Activated naive CD4-positive, alpha-beta T cell treated with Interleukin-2 at 50 U/mL for 16 hours (primary cell): Measurements from ENCODE around the gene ADARB2.
"Not testable (repeated sequence)": the region's sequence is repeated elsewhere in the genome, so short reads cannot be mapped to it uniquely, and the experiment has no call there.

Source experiments
- DNase-seq: peaks from one replicate; pipeline ENCODE4 v3.0.0-alpha.2; 2020

Gene ADARB2

DNA sequence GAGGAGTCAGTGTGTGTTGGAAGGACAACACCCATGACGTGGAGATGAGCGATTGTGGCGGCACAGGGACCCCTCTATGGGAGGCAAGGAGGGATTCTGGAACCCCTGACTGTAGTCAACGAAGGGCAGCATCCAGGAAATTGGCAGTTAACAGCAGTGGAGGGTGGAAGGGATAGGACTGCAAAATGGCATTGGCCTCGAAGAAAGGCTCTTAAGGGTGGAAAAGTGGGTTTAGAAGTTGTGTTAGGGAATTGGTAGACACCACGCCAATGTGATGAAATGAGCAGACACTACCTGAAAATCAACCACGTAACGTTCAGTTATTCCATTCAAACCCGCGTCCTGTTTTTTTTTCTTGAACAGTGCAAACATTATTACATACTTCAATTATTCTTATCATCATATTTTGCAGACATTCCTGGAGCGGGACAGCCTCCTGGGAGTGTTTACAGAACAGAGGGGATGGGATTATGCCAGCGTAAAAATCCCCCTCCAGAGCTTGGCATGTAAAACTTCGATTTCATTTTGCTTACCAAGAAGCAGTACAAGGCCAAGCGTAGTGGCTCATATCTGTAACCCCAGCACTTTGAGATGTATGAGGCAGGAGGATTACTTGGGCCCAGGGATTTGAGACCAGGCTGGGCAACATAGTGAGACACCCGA is 409.0 kb downstream of the ADARB2 start:
- no peak for DNase-seq

DNA sequence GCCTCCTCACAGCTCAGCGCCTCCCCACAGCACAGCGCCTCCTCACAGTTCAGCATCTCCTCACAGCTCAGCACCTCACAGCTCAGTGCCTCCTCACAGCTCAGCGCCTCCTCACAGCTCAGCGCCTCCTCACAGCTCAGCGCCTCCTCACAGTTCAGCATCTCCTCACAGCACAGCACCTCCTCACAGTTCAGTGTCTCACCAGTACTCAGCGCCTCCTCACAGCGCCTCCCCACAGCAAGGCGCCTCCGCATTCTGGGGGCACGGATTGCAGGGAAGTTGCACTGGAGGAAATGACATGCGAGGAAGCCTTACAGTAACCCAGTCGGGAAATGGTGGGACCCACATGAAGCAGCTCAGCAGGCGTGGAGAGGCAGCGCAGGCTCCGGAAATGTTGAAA is 409.6 kb downstream of the ADARB2 start:
- no peak for DNase-seq

DNA sequence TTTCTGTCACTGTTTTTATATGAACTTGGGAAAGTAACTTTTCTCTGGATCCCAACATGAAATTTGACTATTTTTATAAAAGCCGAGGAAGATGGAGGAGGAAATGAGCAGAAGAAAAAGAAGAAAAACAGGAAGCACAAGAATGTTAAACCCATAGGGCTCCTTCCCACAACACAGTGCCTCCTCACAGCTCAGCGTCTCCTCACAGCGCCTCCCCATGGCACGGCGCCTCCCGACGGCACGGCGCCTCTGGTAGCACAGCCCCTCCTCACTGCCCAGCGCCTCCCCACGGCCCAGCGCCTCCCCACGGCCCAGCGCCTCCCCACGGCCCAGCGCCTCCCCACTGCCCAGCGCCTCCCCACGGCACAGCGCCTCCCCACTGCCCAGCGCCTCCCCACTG is 410.8 kb downstream of the ADARB2 start:
- not testable (repeated sequence) for DNase-seq

DNA sequence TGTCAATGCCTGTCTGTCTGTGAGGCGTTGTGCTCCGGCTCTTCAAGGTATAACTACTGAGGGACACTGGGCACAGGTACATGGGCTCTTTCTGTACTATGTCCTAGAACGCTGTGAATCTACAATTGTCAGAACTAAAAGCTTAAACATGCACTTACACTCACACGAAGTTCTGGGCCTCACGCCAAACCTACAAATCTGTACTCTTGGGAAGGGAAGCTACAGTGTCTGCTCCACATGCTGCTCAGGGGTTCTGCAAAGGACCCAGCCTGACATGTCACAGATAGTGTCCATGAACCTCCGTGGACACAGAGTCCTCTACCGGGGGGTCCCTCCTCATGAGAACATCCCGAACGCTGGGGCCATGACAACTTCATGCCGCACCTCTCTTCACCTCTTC is 412.4 kb downstream of the ADARB2 start:
- no peak for DNase-seq

DNA sequence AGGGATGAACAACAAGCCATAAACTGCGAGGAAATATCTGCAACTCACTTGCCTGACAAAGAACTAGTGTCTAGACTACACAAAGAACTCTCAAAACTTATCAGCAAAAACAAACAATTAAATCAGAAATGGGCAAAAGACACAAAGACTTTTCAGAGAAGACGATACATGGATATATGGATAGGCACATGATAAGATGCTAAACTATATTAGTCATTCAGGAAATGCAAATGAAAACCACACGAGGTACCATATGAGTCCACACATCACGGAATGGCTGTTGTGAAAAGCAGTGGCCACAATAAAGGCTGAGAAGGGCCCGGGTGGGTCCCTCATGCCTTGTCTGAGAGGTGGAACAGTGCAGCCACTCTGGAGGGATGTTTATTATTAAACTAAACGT is 413.4 kb downstream of the ADARB2 start:
- DNase-seq = peak; percentile 7

DNA sequence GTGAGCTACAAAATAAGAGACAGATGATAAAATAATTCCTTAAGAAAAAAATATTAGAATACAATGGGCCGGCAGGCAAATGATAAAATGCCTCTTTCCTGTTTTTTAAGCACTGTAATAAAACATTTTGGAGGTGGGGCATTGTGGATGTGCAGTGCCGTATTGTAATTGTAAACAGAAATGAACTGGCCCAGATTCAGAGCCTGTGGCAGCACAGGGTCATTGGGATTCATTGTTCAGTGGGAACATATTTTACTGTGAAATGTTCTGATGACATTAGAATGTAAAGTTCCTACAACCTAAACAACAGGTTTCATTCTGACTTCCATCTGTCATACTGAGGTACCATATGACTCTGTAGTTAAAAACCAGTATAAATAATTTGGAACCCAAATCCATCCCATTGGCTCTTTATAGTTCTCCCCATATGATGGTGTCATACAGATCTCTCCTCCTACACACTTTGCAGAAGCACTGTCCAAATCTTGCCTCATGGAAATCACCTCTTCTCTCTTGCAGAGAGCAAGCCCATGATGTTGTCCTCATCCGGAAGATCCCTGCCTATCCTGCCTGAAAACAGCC is 416.5 kb downstream of the ADARB2 start:
- no peak for DNase-seq

DNA sequence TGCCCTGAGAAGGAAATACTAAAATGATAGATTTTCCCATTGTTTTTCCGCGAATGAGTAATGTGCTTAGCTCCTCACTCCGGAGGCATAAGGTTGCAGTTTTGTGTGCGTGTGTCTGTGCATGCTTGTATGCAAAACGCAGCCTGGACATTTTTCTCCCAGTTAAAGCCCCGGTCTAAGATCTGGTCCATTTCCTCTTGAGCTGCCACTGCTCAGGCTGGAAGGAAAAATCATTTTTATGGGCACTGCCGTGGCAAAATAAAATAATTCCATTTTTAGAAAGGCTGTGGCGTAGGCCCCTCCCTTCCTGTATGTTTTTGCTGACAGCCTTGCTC is 420.5 kb downstream of the ADARB2 start:
- no peak for DNase-seq

DNA sequence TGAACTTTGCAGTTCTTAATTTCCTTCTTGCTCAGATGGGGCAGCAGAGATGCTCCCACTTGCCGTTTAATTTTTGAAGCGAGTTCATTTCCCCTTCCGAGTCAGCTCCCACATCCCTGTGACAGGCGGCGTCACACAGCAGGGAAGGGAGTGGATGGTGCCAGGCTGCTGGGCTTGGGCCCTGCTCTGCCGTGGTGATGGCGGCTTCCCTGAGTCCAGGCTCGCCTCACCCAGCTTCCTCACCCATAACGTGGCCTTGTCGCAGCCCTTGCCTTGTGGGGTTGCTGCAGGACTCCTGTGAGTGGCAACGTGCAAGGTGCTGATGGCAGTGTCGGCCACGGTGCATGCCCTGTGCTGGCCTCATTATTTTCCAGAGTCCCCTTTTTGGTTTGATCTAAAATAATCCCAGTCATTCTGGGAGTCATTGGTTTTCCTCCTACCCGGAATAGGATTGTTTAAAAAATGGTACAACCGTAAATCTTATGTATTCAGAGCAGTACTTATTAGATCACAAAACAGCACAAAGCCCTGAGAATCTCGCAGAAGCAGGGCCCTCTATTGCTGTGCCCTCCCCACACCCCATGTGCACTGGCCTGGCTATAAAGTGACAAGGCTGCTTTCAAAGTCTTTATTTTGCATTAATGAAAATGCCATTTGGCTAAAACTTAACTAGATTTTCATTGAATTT is 421.1 kb downstream of the ADARB2 start:
- DNase-seq = no peak

DNA sequence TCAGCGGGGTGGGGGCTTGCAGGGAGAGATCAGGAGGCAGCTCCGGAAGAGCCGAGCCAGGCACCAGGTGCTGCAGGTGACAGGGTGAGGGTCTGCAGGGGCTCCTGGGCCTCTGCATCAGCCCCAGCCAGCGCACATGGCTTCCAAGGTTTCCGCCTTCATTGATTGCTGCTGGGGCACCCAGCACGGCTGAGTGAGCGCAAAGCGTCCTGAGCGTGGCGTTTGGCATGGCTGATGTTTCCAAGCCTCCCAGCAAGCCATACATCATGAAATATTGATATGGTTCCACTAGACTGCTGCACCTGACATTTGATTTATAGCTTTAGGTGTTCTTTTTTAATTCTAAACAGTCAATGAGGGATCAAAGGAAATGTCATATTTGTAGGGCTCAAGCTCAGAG is 422.1 kb downstream of the ADARB2 start:
- DNase-seq = no peak

DNA sequence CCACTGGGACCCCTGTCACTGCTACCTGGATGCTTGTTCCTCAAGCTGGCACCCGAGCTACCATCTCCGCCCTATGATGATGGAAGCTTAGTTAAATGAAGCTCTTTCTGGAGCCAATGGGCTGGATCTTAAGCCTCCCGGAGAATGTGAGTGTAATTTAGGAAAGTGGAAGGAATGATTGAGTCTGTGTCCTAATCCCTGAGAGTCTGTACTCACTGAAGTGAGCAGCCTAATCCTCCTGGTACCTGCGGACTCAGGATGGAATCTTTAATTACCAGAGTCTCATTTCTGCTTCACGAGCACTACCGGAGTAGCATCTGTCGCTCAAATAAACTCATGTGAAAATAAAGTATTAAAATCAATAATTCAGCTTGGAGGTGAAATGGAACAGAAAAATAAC is 425.6 kb downstream of the ADARB2 start:
- no peak for DNase-seq

DNA sequence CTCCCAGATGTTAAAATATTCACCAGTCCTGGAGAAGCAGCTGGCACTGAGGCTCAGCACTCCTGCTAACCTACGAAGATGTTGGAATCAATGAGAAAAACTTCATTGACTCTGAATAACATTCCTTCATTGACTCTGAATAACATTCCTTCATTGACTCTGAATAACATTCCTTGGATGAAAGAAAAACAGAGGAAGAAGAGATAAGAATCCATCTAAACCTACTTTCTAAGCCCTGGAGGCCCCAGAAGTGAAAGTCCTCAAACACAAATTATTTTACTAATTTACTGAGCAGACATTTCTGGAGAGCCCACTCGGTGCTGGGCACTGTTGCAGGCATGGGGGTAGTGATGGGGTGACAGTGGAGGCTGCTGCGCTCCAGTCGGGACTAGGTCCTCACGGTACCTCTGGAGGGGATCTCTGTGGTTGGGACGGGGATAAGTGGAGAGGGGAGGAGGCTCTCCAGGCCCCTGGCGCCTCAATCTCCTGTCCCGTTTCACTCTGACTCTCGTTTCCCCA is 427.0 kb downstream of the ADARB2 start:
- no peak for DNase-seq

DNA sequence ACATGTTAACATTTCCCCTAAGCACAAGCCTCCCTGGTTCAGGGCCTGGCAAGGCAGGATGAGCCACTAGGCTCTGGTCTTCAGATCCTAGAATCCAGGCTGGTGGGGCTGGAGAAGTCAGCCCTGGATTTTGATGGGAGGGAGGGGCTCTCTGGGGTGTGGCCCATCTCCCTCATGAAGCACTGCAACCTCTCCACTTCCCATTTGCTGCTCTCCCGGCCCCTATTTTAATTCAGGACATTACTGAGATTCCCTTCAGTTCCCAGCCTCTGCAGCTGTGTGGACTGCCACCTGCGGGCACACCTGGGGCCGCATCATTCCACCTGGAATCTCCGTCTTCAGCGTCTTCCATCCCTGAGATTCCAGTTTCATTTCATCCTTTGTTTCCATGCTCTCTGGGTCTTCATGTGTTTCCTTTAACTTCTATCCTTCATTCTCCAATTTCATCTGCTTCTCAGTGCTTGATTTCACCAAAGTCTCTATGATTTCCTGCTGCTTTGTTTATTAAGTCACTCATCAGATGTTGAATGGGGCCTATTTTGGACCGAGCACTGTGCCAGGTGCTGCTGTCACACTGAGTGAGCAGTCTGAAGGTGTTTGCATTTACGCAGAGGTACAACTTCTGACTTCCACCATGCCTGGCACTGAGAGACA is 427.6 kb downstream of the ADARB2 start:
- DNase-seq = no peak

DNA sequence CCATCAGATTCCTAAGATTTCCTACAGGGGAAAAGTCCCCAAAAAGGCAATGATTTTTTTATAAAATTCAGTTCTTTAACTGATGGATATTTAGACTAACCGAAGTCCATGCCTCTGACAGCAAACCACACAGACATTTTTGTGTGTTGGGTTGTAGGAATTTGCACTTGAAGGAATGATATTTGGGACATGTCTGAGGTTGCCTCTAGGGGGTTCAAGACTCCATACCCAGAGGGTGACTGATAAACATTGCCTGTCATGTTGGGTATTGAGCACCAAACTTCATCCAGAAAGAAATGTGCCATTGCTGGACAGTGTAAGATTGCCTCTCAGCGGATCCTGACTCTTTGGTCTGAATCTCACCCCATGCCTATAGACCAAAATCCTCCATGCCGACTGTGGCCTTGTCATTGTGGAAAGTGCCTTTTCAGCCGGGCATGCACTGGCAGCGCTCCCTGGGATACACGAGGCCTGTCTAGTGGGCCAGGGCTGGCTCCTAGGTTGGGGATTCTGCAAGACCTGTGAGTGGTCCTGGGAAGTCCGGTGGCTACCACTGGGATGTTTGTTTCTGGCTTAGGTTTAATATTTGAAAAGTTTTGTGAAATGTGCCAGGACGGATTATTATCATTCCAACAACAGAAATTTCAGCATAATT is 428.2 kb downstream of the ADARB2 start:
- DNase-seq = no peak

DNA sequence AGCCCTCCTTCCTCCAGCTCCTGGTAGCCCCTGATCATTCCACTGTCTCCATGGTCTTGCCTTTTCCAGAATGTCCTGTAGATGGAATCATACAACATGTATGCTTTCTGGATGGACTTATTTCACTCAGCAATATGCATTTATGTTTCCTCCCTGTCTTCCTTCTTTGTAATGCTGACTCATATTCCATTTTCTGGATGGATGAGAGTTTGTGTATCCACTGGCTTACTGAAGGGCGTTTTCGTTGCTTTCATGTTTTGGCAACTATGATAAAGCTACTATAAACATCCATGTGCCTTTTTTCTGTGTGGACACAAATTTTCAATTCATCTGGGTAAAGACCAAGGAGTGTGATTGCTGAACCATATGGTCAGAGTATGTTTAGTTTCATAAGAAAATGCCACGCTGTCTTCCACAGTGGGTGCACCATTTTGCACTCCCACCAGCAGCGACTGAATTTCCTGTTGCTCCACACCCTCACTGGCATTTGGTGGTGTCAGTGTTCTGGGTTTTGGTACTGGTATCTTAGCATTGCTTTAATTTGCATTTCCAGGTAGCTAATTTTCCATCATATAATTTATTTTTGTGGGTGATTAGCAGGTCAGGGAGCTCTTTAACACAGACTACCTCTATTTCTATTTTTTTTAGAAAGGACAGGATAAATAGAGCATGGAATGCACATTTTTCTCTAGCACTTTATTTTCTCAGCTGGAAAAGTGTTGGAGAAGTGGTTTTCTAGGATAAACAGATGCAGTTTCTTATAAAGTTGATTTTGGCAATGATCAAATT is 429.0 kb downstream of the ADARB2 start:
- no peak for DNase-seq

DNA sequence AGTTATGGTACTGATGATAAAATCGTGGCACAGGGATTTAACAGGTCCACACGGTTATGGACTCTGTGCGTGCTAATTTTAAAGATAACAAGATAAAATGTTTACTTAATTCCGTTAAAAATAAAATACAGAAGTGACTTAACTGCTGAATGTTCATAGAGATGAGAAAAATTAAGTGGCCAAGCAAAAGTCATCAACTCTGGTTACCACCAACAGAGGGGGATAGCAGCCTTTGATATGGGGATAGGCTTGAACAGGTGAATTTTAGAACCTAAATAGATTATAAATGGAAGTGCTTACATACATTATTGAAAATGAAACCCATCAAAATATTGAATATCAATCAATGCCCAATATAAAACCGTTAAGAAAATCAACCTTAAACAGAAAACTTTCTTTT is 436.2 kb downstream of the ADARB2 start:
- DNase-seq = no peak

DNA sequence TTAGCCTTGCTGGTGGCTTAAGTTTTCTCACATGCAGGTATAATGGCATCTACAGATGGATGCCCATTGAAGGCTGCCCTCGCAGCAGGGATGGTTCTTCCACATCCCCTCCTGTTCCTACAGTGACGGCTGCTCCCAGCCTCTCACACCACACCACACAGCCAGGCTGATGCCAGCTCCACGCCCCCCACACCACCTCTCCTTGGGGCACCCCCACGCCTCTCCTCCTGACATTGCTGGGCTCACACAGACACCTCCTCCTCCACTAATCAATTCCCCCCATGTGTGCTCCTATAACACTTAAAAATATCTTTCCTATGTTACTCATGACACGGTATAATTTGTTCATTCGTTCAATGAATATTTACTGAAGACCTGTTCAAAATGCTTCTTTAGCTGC is 437.1 kb downstream of the ADARB2 start:
- no peak for DNase-seq

DNA sequence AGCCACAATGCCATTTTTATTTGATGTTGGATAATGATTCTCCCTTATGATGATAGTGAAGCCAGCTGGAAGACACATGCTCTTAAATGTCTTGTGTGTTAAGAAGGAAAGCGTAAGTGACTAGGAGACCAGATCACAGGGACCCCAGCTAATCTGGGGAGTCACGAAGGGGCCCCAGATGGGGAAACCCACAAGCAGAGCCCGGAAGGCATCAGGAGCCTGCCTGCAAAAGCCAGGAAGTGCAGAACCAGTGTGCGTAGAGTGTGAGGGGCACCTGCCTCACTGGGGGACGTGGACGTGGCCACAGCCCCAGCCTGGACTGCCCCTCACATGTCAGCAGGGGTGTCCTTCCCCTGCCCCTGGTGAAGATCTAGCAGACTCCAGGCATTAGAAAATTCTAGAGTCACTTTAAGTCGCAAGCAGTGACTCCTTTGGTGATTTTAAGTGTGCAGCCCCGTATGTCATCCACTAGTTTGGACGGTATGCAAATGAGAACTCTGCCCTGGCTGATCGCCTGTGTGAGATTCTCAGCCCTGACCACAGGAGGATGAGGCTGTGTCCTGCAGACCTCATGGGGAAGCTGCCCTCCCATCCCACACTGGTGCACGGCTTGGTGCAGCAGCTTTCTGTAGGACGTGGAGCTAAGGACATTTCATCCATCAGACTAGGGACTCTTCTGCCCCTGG is 438.1 kb downstream of the ADARB2 start:
- no peak for DNase-seq

DNA sequence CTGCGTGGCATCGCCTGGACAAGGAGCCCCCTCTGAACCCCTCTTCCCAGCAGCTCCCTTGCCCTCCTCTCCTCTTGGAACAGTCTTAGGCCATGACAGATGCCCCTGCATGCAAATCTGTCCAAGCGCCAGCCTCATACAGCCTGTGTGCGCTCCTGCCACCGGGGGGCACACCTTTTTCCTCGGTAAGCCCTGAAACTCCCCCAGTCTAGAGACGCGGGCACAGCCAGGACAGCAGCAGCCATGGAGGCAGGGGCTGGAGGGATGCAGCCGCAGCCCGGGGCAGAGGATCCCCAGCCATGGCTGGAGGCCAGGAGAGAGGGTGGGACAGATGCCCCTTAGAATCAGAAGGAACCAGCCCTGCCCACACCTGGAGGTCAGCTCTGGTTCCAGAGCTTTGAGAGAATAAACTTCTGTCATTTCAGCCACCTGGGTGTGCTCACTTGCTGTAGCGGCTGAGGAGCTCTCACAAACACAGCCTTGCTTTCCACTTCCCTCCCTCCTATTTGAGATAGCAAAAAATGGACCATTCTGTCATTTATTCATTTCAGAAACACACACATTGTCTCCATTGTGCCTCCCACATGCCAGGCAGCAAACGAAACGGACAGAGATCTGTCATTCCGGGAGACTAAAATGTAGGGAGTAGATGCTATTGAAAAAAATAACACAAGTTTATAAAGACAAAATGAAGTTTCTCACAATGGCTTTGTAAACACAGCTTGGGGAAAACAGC is 439.6 kb downstream of the ADARB2 start:
- DNase-seq = no peak

DNA sequence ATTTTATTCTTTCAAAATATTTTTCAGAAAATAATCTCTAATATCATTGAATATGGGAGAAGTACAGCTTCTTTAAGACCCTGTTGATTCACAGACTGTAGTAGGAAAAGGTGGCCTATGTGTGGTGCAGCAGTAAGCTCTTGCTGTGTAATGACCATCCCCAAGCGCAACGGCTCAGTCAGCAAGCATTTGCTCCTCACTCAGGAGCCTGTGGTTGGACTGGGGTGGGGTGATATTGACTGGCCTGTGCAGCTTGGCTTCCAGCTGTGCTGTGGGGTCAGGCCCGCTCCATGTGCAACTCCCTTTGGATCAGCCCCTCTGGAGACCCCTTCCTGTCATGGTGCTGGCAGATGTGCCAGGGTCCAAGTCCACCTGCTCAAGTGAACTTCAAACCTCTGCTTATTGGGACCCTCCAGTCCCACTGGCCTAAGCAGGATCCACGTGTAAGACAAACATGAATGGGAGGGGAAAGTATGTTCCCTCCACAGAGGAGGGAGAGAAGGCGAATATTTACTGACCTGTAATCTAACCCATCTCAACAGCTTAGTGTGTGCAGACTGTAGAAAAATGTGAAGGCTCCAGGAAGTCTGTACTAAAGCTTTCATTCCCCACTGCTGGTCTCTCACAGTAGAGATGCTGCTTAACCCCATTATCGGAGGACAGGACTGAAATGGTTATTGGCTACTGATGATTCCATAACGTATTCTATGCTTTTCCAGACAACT is 441.4 kb downstream of the ADARB2 start:
- DNase-seq = no peak

DNA sequence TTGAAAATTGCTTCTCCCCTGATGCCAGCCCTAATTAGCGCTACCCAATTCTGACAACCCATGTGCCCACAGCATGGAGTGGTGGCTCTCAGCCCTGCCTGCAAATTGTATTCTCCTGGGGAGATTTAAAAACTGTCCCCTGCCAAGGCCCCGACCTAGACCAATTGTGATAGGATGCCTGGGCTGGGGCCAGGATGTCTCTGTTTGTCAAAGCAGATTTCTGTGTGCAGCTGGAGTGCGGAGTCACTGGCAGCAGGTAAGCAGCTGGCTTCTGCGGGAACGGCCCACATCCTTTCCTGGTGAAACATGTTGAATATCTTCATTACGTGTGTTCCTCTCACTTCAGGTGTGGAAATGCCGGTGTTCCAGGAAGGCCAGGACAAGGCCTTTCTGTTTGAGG is 442.6 kb downstream of the ADARB2 start:
- no peak for DNase-seq
